HG02623 (cell line): ENCODE measurements around the gene FRMD4A.

Experiments
- ATAC-seq: cut with Tn5 transposase; IDR thresholded peaks from one replicate; pipeline ENCODE4 v1.9.1; 2021; ENCODE audit warnings: moderate library complexity; ENCODE audit not compliant: unreplicated experiment

Gene FRMD4A

DNA sequence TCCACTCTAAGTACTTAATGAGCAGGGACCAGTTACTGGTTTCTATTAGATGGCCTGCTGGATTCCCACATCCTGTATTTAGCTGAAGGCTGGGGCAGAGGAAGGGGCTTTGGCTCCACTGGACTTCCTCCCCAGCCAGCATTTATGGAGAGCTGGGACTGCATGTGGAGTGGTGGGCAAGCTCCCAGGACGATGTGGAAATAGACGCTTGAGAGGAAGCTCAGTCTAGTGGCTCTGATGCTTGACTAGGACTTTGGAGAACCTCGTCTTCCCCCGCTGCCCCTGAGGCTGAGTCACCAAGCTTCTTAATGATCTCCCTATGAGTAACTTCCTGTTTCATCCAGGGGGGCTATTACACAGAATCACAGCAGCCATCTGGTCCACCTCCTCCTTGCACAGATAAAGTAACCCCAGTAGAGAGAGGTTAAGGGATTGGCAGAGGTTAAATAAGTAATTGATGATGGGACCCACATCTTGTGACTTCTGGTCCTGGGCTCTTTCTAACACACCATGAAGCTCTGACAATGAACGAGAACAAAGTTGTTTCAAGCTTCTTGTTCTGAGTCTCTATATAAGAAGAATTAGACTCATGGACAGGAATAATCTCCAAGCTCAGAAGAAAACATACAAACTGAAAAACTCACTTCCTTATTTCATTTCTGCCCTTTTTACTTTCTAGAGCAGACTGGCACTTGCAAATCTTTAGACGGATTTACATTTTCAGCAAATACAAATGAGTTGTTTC, 617.7 kb downstream of the FRMD4A start:
- peak; percentile 70 for ATAC-seq

- peak; percentile 4 for ATAC-seq
Observed at GRCh38 chr10:13712476-13712836, 618.3 kb downstream of the FRMD4A start.

DNA sequence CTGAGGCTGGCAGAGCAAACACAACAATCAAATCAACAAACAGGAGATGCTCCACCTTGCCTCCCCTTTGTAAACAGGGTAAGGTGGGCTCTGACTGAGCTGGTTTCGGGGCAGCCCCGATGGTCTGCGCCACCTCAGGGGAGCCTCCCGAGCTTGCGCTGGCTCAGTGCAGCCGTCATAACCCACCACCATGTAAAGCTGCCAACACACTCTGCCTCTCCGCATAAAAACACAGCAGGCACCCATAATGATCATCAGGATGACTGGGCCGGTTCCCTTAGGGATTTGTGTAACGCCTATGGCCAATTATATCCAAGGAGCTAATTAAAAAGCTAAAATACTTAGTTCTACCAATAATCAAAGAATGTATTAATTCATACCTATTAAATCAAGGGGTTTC, 619.4 kb downstream of the FRMD4A start:
- ATAC-seq, result no peak

GRCh38 chr10:13709931-13710650, 620.6 kb downstream of the FRMD4A start:
- ATAC-seq, result no peak

DNA sequence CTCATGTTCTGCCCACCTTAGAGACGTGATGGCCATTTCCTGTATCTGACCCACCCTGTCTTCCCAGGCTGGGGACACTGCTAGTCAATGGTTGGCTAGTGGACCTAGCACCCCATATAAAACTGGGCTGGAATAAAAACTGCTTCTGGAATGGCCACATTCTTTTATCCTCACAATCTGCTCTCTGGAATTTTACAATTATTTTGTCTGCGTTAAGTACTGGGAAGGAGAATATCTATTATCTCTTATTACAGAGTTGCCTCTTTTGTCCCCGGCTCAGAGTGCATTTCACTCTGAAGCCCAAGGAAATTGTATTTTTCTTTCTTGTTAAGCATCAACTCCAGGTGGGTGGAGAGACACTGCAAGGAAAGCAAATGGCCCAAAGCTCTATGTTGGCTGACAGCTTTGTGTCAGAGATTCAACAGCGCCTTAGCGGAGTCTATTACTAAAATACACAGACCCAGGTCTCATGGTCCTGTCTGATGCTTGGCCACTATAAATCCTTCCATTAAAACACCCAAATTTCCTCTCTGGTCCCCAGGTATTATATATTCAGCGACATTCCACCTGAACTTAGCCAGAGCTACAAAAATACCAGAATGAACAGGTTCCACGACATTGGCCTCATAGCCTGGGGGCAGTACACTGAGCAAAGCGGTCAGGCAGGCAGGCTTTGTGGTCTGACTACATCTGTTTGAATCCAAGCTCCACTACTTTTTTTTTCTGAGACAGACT, 622.3 kb downstream of the FRMD4A start:
- ATAC-seq, result no peak

DNA sequence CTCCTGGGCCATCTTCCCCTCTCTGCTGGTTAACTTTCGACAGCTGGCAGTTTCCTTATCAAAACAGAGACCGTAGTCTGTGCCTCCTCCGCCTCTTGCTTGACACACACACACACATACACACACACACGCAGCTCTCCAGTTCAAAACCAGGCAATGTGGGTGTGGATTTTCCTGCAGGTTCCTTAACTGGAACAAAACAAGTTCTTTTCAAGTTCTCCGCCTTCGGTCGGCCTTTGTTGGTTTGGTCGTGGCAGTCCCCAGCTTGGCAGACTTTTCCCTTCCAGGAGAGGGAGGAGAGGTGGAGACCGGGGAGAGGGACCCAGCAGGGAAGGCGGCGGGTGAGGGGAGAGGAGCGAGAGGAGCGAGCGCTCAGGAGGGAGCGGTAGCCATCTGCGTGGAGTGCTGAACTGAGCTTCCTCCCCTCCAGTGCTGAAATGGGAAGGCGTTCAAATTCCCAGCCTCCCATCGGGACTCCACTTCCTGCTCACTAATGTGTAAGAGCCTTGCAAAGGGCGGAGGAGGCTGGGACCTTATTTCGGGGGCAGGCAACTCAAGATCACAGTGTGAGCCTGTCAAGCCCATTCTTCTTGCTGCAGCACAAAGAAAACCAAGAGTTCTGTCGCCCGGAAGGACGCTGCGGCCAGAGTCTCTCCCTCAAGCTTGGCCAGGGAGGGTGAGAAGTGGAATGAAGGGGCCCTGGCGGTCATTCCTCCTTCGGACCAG, 623.4 kb downstream of the FRMD4A start:
- no peak for ATAC-seq

DNA sequence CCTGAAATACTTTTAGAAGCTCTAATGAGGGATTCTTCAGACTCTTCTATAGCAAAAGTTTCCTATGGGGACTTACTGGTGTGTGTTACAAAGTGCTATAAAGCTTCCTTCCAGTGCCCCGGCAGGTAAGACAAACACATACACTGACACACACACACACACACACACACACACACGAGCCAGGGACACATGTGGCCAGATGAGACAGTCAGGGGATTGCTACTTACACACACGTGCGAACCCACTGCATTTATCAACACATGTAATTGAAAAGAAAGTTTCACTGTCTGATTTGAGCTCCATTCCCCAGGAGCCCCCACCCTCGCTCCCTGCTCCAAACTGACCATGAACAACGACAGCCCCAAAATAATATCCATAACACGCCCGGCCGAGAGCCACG, 624.1 kb downstream of the FRMD4A start:
- no peak for ATAC-seq

DNA sequence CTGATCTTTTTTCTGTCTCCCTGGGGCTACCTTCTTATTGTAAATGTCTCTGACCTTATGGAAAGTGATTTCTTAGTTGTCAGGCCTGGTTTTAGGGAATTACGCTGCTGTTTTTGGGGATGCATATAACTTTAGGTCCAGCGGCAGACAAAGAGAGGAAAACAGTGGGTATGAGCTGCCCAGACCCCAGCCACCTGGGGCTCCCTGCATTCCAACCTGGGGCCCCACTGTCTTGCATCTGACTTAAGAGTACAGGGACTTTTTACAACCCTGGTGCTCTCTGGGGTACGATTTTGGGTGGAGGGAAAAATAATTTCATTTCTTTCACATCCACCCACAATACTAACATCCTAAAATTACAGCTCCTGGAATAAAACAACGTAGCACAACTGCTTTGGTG, 624.5 kb downstream of the FRMD4A start:
- ATAC-seq, result no peak

GRCh38 chr10:13705526-13706174, 625.1 kb downstream of the FRMD4A start:
- no peak for ATAC-seq

- ATAC-seq, result no peak
Observed at GRCh38 chr10:13704964-13705363, 625.8 kb downstream of the FRMD4A start.

- ATAC-seq, result no peak
Observed at GRCh38 chr10:13703997-13704536, 626.7 kb downstream of the FRMD4A start.

DNA sequence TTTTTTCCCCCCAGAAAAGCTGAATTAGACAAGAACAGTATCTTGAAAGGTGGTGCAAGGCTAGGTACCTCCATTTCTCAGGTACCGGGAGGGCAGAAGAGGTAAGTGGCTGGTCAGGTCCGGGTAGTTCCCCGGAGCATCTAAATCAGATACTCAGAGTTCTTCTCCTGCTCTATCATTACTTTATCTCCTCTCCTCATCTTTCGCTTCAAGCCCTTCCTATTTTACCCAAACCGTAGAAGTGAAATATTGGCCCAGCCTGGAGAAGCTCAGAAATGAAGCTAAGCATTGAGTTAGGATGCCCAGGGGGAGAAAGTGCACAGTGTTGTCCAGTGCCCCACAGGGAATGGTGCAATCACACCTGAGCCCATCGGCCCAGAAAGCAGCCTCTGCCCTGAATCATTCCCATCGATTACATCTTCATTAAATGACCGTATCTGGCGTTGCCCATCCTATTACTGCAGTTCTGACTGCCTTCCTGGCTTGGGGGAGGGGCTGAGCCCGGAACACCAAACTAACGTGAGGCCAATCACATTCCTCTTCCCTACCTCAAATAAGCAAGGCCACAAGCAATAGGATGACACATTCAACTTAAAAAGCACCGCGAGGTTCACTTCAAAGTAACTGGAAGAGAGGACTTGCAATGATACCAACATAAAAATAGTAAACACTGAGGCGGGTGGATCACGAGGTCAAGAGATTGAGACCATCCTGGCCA, 627.5 kb downstream of the FRMD4A start:
- no peak for ATAC-seq

DNA sequence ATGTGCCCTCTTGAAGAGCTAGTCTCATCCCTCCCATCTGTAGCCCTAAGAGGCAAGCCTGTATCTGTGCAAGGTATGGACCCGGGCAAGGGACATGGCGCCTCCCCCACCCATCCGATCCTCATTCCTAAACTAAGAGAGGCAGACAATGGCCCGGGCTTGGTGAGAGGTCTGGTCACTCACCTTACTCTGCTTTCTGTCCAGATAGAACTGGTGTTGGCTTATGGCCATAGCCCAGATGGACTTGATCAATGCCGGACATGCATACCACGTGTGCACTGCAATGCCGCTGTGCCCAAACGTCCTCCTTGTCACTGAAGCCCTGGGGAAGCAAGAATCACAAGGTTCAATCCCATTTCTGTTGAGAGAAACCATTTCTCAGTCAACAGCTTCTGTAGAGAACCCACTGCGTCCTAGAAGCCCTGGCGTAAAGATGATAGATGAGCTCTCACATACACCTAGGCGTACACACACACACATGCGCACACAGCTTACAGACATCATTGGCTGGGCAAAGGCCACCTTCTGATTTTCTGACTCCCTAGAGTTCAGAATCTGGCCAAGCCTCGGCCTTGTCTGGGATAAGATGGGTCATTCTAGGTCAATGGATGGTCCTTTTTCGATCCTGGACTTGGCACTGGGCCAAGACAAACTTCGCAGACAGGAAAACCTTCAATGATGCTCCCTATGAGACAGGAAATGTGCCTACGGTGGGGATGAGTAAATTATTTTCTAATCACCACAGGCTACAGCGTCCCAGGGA, 629.4 kb downstream of the FRMD4A start:
- ATAC-seq, result no peak

- no peak for ATAC-seq
Observed at GRCh38 chr10:13700473-13701144, 630.1 kb downstream of the FRMD4A start.

DNA sequence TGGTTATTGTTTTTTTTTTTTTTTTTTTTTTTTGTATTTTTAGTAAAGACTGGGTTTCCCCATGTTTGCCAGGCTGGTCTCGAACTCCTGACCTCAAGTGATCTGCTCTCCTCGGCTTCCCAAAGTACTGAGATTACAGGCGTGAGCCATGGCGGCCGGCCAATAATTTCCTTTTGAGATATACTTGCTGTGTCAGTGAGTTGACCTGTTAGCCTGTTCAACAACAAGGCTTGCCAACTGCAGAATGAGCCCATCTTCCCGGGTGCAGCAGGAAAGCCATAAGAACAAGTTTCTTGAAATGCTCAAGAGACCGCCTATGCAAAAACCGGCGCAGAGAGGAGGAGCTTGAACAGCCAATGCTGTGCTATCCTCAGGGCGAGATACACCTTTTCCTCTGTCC, 631.5 kb downstream of the FRMD4A start:
- ATAC-seq, result no peak

GRCh38 chr10:13698217-13698616, 632.5 kb downstream of the FRMD4A start:
- ATAC-seq, result no peak

GRCh38 chr10:13696071-13696470, 634.7 kb downstream of the FRMD4A start:
- ATAC-seq, result no peak

GRCh38 chr10:13695588-13695987, 635.1 kb downstream of the FRMD4A start:
- ATAC-seq, result no peak
